Neural cell (in vitro differentiated cells): Measurements from ENCODE around the gene PRXL2A.
"Not testable (repeated sequence)": the region's sequence is repeated elsewhere in the genome, so short reads cannot be mapped to it uniquely, and the experiment has no call there.

Experiments used
- CTCF ChIP-seq: fragments of 450-650 bp; IDR thresholded peaks from 2 replicates; pipeline ENCODE4 v1.5.1; 2014; ENCODE audit warnings: antibody characterized with exemption, mild to moderate bottlenecking, moderate library complexity; ENCODE audit not compliant: poor library complexity, severe bottlenecking
- EP300 ChIP-seq: fragments of 450-650 bp; conservative IDR thresholded peaks from 2 replicates; pipeline ENCODE4 v1.6.1; 2014; ENCODE audit warnings: antibody characterized with exemption, mild to moderate bottlenecking, moderate library complexity; ENCODE audit not compliant: poor library complexity, severe bottlenecking
- EZH2 ChIP-seq: fragments of 200-600, 300-800 bp; shearing (Covaris generic), sonication (generic); IDR thresholded peaks from 2 replicates; pipeline ENCODE4 v1.6.1; 2014; ENCODE audit warnings: antibody characterized with exemption, low read length, borderline replicate concordance, mild to moderate bottlenecking; ENCODE audit not compliant: insufficient read depth, poor library complexity, severe bottlenecking
- POLR2AphosphoS5 ChIP-seq: IDR thresholded peaks from 2 replicates; pipeline ENCODE4 v1.6.1; 2012
- RAD21 ChIP-seq: fragments of 450-650 bp; conservative IDR thresholded peaks from 2 replicates; pipeline ENCODE4 v1.6.1; 2014; ENCODE audit warnings: antibody characterized with exemption, mild to moderate bottlenecking, moderate library complexity
- SMC3 ChIP-seq: fragments of 450-650 bp; conservative IDR thresholded peaks from 2 replicates; pipeline ENCODE4 v1.6.1; 2014; ENCODE audit warnings: antibody characterized with exemption, mild to moderate bottlenecking, moderate library complexity; ENCODE audit not compliant: poor library complexity
- TAF1 ChIP-seq: IDR thresholded peaks from 2 replicates; pipeline ENCODE4 v1.6.1; 2012; ENCODE audit warnings: low read depth
- TF ChIP-seq, protein P1 (sequence below): IDR thresholded peaks from 2 replicates; pipeline ENCODE4 v1.6.1; 2012; ENCODE audit warnings: borderline replicate concordance

- not testable (repeated sequence) for TF ChIP-seq CTCF, POLR2AphosphoS5, EP300, EZH2, RAD21, SMC3, TAF1
- TF ChIP-seq, protein P1, sequence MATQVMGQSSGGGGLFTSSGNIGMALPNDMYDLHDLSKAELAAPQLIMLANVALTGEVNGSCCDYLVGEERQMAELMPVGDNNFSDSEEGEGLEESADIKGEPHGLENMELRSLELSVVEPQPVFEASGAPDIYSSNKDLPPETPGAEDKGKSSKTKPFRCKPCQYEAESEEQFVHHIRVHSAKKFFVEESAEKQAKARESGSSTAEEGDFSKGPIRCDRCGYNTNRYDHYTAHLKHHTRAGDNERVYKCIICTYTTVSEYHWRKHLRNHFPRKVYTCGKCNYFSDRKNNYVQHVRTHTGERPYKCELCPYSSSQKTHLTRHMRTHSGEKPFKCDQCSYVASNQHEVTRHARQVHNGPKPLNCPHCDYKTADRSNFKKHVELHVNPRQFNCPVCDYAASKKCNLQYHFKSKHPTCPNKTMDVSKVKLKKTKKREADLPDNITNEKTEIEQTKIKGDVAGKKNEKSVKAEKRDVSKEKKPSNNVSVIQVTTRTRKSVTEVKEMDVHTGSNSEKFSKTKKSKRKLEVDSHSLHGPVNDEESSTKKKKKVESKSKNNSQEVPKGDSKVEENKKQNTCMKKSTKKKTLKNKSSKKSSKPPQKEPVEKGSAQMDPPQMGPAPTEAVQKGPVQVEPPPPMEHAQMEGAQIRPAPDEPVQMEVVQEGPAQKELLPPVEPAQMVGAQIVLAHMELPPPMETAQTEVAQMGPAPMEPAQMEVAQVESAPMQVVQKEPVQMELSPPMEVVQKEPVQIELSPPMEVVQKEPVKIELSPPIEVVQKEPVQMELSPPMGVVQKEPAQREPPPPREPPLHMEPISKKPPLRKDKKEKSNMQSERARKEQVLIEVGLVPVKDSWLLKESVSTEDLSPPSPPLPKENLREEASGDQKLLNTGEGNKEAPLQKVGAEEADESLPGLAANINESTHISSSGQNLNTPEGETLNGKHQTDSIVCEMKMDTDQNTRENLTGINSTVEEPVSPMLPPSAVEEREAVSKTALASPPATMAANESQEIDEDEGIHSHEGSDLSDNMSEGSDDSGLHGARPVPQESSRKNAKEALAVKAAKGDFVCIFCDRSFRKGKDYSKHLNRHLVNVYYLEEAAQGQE: not testable (repeated sequence)
These were observed 72.0 kb downstream of the PRXL2A start for GRCh38 chr10:80480373-80480772.
